ENCODE results near the gene GPR162.

The GPR162 gene

GRCh38 chr12:6834254-6834653 is 12.6 kb downstream of the GPR162 start:
- in situ Hi-C loops (cut with HindIII; ENCODE audit: low sequenced_read_pairs): no loop called here
- no peak for TF ChIP-seq CTCF (IDR thresholded peaks at IDR 0.05; ENCODE audit: low read depth, low read length)
- no peak overlapping the region for H3K4me3 ChIP-seq (ENCODE audit: low read depth, low read length)
- DNase-seq (ENCODE audit: low read depth, low spot score): no peak

- H3K4me3 ChIP-seq (ENCODE audit: low read depth, low read length): no peak overlapping the region
- TF ChIP-seq CTCF (IDR thresholded peaks at IDR 0.05; ENCODE audit: low read depth, low read length): no peak
- DNase-seq (ENCODE audit: low read depth, low spot score): no peak
- in situ Hi-C loops (cut with HindIII; ENCODE audit: low sequenced_read_pairs): no loop called here
These were observed 13.3 kb downstream of the GPR162 start for GRCh38 chr12:6834873-6835272.

- DNase-seq (ENCODE audit: low read depth, low spot score): no peak
- TF ChIP-seq CTCF (IDR thresholded peaks at IDR 0.05; ENCODE audit: low read depth, low read length): no peak
- in situ Hi-C loops (cut with HindIII; ENCODE audit: low sequenced_read_pairs): no loop called here
- no peak overlapping the region for H3K4me3 ChIP-seq (ENCODE audit: low read depth, low read length)
These were observed 15.2 kb downstream of the GPR162 start for GRCh38 chr12:6836851-6837250.

- no peak for TF ChIP-seq CTCF (IDR thresholded peaks at IDR 0.05; ENCODE audit: low read depth, low read length)
- in situ Hi-C loops (cut with HindIII; ENCODE audit: low sequenced_read_pairs): no loop called here
- H3K4me3 ChIP-seq (ENCODE audit: low read depth, low read length): no peak overlapping the region
- DNase-seq (ENCODE audit: low read depth, low spot score): no peak
These were observed 15.9 kb downstream of the GPR162 start for GRCh38 chr12:6837370-6838060.

- TF ChIP-seq CTCF (IDR thresholded peaks at IDR 0.05; ENCODE audit: low read depth, low read length): no peak
- H3K4me3 ChIP-seq (ENCODE audit: low read depth, low read length): no peak overlapping the region
- DNase-seq (ENCODE audit: low read depth, low spot score): no peak
- in situ Hi-C loops (cut with HindIII; ENCODE audit: low sequenced_read_pairs): no loop called here
These were observed 17.2 kb downstream of the GPR162 start for GRCh38 chr12:6838854-6839253.

- no peak for DNase-seq (ENCODE audit: low read depth, low spot score)
- no peak for TF ChIP-seq CTCF (IDR thresholded peaks at IDR 0.05; ENCODE audit: low read depth, low read length)
- in situ Hi-C loops (cut with HindIII; ENCODE audit: low sequenced_read_pairs): no loop called here
- H3K4me3 ChIP-seq (ENCODE audit: low read depth, low read length): no peak overlapping the region
These were observed 18.0 kb downstream of the GPR162 start for GRCh38 chr12:6839482-6840201.

Measured in astrocyte of the spinal cord (primary cell).